ENCODE measurements around the gene PTPRN2. TPM values are rescaled to one million over a fixed set of nuclear protein-coding genes. Genes with fewer than 3 reads are reported as not detected.

PTPRN2 gene
- total and polyA plus RNA-seq, 2 of the 8 experiments (the other 6 are each of a cell fraction or from before 2014, with no cell fraction given), result 2.6 to 4.5 TPM

DNA sequence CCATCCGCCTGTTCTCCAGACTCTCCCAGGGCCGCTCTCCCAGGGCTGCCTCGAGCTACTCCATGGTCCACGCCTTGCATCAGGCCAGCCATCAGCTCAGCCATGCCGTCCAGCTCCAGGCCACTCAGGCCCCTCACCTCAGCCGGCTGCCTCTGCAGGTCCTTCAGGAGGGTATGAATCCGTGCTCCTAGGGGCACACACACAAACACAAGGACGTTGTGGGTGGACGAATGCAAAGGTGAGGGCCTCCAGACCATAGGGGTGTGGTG, 449.4 kb downstream of the PTPRN2 start (continued):
- TF ChIP-seq, protein P1, sequence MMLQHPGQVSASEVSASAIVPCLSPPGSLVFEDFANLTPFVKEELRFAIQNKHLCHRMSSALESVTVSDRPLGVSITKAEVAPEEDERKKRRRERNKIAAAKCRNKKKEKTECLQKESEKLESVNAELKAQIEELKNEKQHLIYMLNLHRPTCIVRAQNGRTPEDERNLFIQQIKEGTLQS (IDR thresholded peaks at IDR 0.05; ENCODE audit: insufficient read depth, low read depth, low read length), result no peak
- TF ChIP-seq BCL11A (IDR thresholded peaks at IDR 0.05; ENCODE audit: low read depth in 2 of 2, low read length in 2 of 2) (no peak), BRCA1 (IDR thresholded peaks at IDR 0.05; ENCODE audit: low read depth, low read length) (no peak), JUN (IDR thresholded peaks at IDR 0.05; ENCODE audit: low read depth, low read length) (no peak), RBBP5 (IDR thresholded peaks at IDR 0.05; ENCODE audit: borderline replicate concordance, low read depth, low read length) (no peak)

Measured in H1 (cell line).